HepG2 (cell line): ENCODE measurements around the gene CHKB. TPM values are rescaled to one million over a fixed set of nuclear protein-coding genes. Genes with fewer than 3 reads are reported as not detected.

Experiments
- E2F2 ChIP-seq: sonication (generic); formaldehyde crosslinking; IDR thresholded peaks from 2 replicates; pipeline ENCODE4 v1.4.0; 2020; ENCODE audit warnings: missing genetic modification reagents, borderline replicate concordance
- ELK4 ChIP-seq: sonication (generic); formaldehyde crosslinking; IDR thresholded peaks from 2 replicates; pipeline ENCODE4 v1.9.0; 2021; ENCODE audit warnings: missing genetic modification reagents, borderline replicate concordance
- MED8 ChIP-seq: sonication (generic); formaldehyde crosslinking; IDR thresholded peaks from 2 replicates; pipeline ENCODE4 v1.8.1; 2023; ENCODE audit warnings: mild to moderate bottlenecking, missing genetic modification reagents; ENCODE audit not compliant: insufficient replicate concordance
- MEF2D ChIP-seq: sonication (generic); formaldehyde crosslinking; IDR thresholded peaks from 2 replicates; pipeline ENCODE4 v1.5.1; 2020; ENCODE audit warnings: mild to moderate bottlenecking, missing genetic modification reagents
- POLR2A ChIP-seq, 2 experiments: IDR thresholded peaks; 2 replicates each; pipeline ENCODE4 v1.6.1; 2011; ENCODE audit warnings: low read depth in 2 of 2, low read length in 2 of 2, mild to moderate bottlenecking in 1 of 2, moderate library complexity in 1 of 2; ENCODE audit not compliant: insufficient read depth in 1 of 2
- SALL1 ChIP-seq: sonication (generic); formaldehyde crosslinking; IDR thresholded peaks from 2 replicates; pipeline ENCODE4 v1.8.0; 2022; ENCODE audit warnings: mild to moderate bottlenecking, missing genetic modification reagents
- SNAPC5 ChIP-seq: sonication (generic); formaldehyde crosslinking; IDR thresholded peaks from 2 replicates; pipeline ENCODE4 v1.8.1; 2023; ENCODE audit warnings: mild to moderate bottlenecking, missing genetic modification reagents, borderline replicate concordance
- SOX5 ChIP-seq: IDR thresholded peaks from 2 replicates; pipeline ENCODE4 v1.6.1; 2016; ENCODE audit warnings: borderline replicate concordance
- TP53 ChIP-seq: sonication (generic); formaldehyde crosslinking; conservative IDR thresholded peaks from 2 replicates; pipeline ENCODE4 v1.4.0; 2020; ENCODE audit warnings: missing genetic modification reagents
- ZBTB7A ChIP-seq: sonication (generic); formaldehyde crosslinking; IDR thresholded peaks from 2 replicates; pipeline ENCODE4 v1.8.0; 2022; ENCODE audit warnings: mild to moderate bottlenecking, missing genetic modification reagents
- ZNF281 ChIP-seq: sonication (generic); formaldehyde crosslinking; IDR thresholded peaks from 2 replicates; pipeline ENCODE4 v1.4.0; 2020; ENCODE audit warnings: missing genetic modification reagents, borderline replicate concordance
- ZNF879 ChIP-seq: sonication (generic); formaldehyde crosslinking; IDR thresholded peaks from 2 replicates; pipeline ENCODE4 v1.8.1; 2023; ENCODE audit warnings: missing genetic modification reagents
- polyA plus RNA-seq, 8 experiments: library from polyadenylated mRNA; depleted of rRNA in 3 of 8; stranded (reverse) in 7 of 8; unstranded in 1 of 8; fragments of >200 nt; fragmentation: Illumina TruSeq in 4 of 8; extraction: Trizol in 4 of 8; gene quantifications; 2 replicates each; pipeline versions ENCODE4 v1.2.1 to v1.2.3, GENCODE V29; 2011 to 2016; ENCODE audit warnings: low read depth in 4 of 8, missing spikeins in 1 of 8, mixed read lengths in 1 of 8; ENCODE audit not compliant: insufficient read depth in 1 of 8
- total RNA-seq, 5 experiments: library from RNA; depleted of rRNA; stranded (reverse); fragments of >200 nt; fragmentation: Illumina TruSeq; extraction: Trizol; gene quantifications; 2 replicates each; pipeline ENCODE4 v1.2.3, GENCODE V29; 2016; ENCODE audit warnings: low read depth in 1 of 5
- TF ChIP-seq, protein P1 (sequence below): sonication (generic); formaldehyde crosslinking; IDR thresholded peaks from 2 replicates; pipeline ENCODE4 v1.5.1; 2020; ENCODE audit warnings: mild to moderate bottlenecking, moderate library complexity, missing genetic modification reagents
- TF ChIP-seq, protein P2 (sequence below): sonication (generic); formaldehyde crosslinking; IDR thresholded peaks from 2 replicates; pipeline ENCODE4 v1.8.0; 2022; ENCODE audit warnings: low read depth, missing genetic modification reagents
- TF ChIP-seq, protein P3 (sequence below): IDR thresholded peaks from 2 replicates; pipeline ENCODE4 v1.6.1; 2016; ENCODE audit warnings: missing genetic modification reagents, missing compliant biosample characterization
- TF ChIP-seq, protein P4 (sequence below): sonication (generic); formaldehyde crosslinking; conservative IDR thresholded peaks from 2 replicates; pipeline ENCODE4 v1.8.0; 2022; ENCODE audit warnings: mild to moderate bottlenecking, moderate library complexity, missing genetic modification reagents

Gene CHKB
- total and polyA plus RNA-seq, 2 of the 13 experiments (the other 11 are each of a cell fraction or from before 2014, with no cell fraction given), result 24.5 to 42.7 TPM

GRCh38 chr22:50627642-50628542 is 45.2 kb upstream of the CHKB start, which contains the start of gene ARSA (continued):
- TF ChIP-seq E2F2 (CRISPR knock-in tag), result peak; percentile 43; the same call in 1 of the 2 replicates
- no peak for TF ChIP-seq SNAPC5
- peak; percentile 48; the same call in 1 of the 2 replicates for TF ChIP-seq ZNF879 (CRISPR knock-in tag)
- TF ChIP-seq MED8 (CRISPR knock-in tag), result peak; percentile 36
- TF ChIP-seq, protein P1, sequence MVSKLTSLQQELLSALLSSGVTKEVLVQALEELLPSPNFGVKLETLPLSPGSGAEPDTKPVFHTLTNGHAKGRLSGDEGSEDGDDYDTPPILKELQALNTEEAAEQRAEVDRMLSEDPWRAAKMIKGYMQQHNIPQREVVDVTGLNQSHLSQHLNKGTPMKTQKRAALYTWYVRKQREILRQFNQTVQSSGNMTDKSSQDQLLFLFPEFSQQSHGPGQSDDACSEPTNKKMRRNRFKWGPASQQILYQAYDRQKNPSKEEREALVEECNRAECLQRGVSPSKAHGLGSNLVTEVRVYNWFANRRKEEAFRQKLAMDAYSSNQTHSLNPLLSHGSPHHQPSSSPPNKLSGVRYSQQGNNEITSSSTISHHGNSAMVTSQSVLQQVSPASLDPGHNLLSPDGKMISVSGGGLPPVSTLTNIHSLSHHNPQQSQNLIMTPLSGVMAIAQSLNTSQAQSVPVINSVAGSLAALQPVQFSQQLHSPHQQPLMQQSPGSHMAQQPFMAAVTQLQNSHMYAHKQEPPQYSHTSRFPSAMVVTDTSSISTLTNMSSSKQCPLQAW (CRISPR knock-in tag), result peak; percentile 32; the same call in 1 of the 2 replicates
- TF ChIP-seq SALL1 (CRISPR knock-in tag), result peak; percentile 26; the same call in 1 of the 2 replicates
- TF ChIP-seq, protein P2, sequence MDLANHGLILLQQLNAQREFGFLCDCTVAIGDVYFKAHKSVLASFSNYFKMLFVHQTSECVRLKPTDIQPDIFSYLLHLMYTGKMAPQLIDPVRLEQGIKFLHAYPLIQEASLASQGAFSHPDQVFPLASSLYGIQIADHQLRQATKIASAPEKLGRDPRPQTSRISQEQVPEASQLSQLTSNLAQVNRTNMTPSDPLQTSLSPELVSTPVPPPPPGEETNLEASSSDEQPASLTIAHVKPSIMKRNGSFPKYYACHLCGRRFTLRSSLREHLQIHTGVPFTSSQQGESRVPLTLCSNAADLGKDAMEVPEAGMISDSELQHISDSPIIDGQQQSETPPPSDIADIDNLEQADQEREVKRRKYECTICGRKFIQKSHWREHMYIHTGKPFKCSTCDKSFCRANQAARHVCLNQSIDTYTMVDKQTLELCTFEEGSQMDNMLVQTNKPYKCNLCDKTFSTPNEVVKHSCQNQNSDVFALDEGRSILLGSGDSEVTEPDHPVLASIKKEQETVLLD, result peak; percentile 42; the same call in 1 of the 2 replicates
- no peak for TF ChIP-seq SOX5 (CRISPR knock-in tag)
- TF ChIP-seq ZBTB7A (CRISPR knock-in tag), result 0 out of 2 replicates have a peak, but pooled peaks have one; percentile 7
- TF ChIP-seq, protein P3, sequence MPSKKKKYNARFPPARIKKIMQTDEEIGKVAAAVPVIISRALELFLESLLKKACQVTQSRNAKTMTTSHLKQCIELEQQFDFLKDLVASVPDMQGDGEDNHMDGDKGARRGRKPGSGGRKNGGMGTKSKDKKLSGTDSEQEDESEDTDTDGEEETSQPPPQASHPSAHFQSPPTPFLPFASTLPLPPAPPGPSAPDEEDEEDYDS (CRISPR knock-in tag), result no peak
- no peak for TF ChIP-seq ELK4 (CRISPR knock-in tag)
- TF ChIP-seq, protein P4, sequence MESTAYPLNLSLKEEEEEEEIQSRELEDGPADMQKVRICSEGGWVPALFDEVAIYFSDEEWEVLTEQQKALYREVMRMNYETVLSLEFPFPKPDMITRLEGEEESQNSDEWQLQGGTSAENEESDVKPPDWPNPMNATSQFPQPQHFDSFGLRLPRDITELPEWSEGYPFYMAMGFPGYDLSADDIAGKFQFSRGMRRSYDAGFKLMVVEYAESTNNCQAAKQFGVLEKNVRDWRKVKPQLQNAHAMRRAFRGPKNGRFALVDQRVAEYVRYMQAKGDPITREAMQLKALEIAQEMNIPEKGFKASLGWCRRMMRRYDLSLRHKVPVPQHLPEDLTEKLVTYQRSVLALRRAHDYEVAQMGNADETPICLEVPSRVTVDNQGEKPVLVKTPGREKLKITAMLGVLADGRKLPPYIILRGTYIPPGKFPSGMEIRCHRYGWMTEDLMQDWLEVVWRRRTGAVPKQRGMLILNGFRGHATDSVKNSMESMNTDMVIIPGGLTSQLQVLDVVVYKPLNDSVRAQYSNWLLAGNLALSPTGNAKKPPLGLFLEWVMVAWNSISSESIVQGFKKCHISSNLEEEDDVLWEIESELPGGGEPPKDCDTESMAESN (CRISPR knock-in tag), result no peak
- no peak for TF ChIP-seq ZNF281 (CRISPR knock-in tag)
- TF ChIP-seq TP53 (CRISPR knock-in tag), result 0 out of 2 replicates have a peak, but pooled peaks have one; percentile 20
- TF ChIP-seq POLR2A (IDR thresholded peaks at IDR 0.05; ENCODE audit: insufficient read depth in 1 of 2, low read depth in 2 of 2, low read length in 2 of 2), result peak; percentile 79 to 92
- TF ChIP-seq MEF2D (CRISPR knock-in tag), result no peak; the same call in 1 of the 2 replicates
